H1 (cell line): ENCODE measurements around the gene GUCY2C. TPM values are rescaled to one million over a fixed set of nuclear protein-coding genes. Genes with fewer than 3 reads are reported as not detected.
A peak's percentile ranks its signal among the peaks of the same experiment; 100 is the strongest.

ENCODE experiments used
- CTCF ChIA-PET: fragments of 300-600 bp; sonication (Branson Sonifier 250); formaldehyde crosslinking; loops from one replicate; lab custom pipeline; 2021; ENCODE audit not compliant: partially characterized antibody; lab: Charles Lee
- POLR2A ChIA-PET: fragments of 300-600 bp; sonication (Branson Sonifier 250); formaldehyde crosslinking; loops from one replicate; lab custom pipeline; 2021; ENCODE audit warnings: inconsistent platforms; ENCODE audit not compliant: partially characterized antibody; lab: Charles Lee
- DNase-seq, 2 experiments: peaks; one replicate each; pipeline versions ENCODE4 v3.0.0 to v3.0.0-alpha.2; 2010 to 2022; ENCODE audit warnings: low spot score in 2 of 2, low read depth in 1 of 2, mixed read lengths in 1 of 2
- FAIRE-seq: peaks from 2 replicates; lab custom pipeline; 2011; peaks lifted over from hg19 to GRCh38; lab: Jason Lieb, UNC
- H2AFZ ChIP-seq: 2 replicates; pipeline ENCODE4 v1.8.1; 2012; ENCODE audit warnings: low read length, inconsistent platforms
- H2AK5ac ChIP-seq: 2 replicates; pipeline ENCODE4 v1.6.1; 2013; ENCODE audit warnings: low read depth, low read length
- H2BK120ac ChIP-seq: replicated peaks from 2 replicates; pipeline ENCODE3; 2013; ENCODE audit warnings: low read depth, low read length, inconsistent platforms
- H2BK12ac ChIP-seq: 2 replicates; pipeline ENCODE4 v1.6.1; 2013; ENCODE audit warnings: low read depth, low read length
- H2BK15ac ChIP-seq: 2 replicates; pipeline ENCODE4 v1.6.1; 2013; ENCODE audit warnings: low read length
- H2BK20ac ChIP-seq: 2 replicates; pipeline ENCODE4 v1.6.1; 2013; ENCODE audit warnings: low read length
- H2BK5ac ChIP-seq: 2 replicates; pipeline ENCODE4 v1.6.1; 2013; ENCODE audit warnings: low read depth, low read length
- H3K14ac ChIP-seq: 2 replicates; pipeline ENCODE4 v1.6.1; 2013; ENCODE audit warnings: inconsistent platforms; ENCODE audit not compliant: insufficient read length
- H3K18ac ChIP-seq: 2 replicates; pipeline ENCODE4 v1.6.1; 2013; ENCODE audit warnings: low read length; ENCODE audit errors: extremely low read depth
- H3K23ac ChIP-seq: 2 replicates; pipeline ENCODE4 v1.6.1; 2013; ENCODE audit warnings: inconsistent platforms; ENCODE audit not compliant: insufficient read length
- H3K23me2 ChIP-seq: 2 replicates; pipeline ENCODE4 v1.6.1; 2013; ENCODE audit warnings: low read depth, low read length
- H3K27ac ChIP-seq: 2 replicates; pipeline ENCODE4 v1.6.1; 2011; ENCODE audit warnings: low read depth, low read length, inconsistent platforms
- H3K27me3 ChIP-seq, 4 experiments: replicated peaks in 1 of 4; 1 replicate in 1 of 4; 2 replicates in 3 of 4; pipeline versions ENCODE4 v1.6.1 to v1.8.1; 2011 to 2013; ENCODE audit warnings: low read length in 3 of 4, mild to moderate bottlenecking in 3 of 4, inconsistent platforms in 2 of 4, mixed read lengths in 2 of 4, moderate library complexity in 1 of 4; ENCODE audit not compliant: control insufficient read depth in 3 of 4, insufficient read depth in 3 of 4; ENCODE audit errors: extremely low read depth in 1 of 4
- H3K36me3 ChIP-seq, 4 experiments: 2 replicates each; pipeline versions ENCODE4 v1.6.1 to v1.8.1; 2011 to 2013; ENCODE audit warnings: mild to moderate bottlenecking in 4 of 4, low read length in 3 of 4, moderate library complexity in 2 of 4, control low read depth in 1 of 4, inconsistent platforms in 1 of 4; ENCODE audit not compliant: insufficient read depth in 4 of 4, control insufficient read depth in 2 of 4
- H3K4ac ChIP-seq: replicated peaks from 2 replicates; pipeline ENCODE3; 2013; ENCODE audit warnings: low read length, low read depth, mixed read lengths, inconsistent platforms; ENCODE audit not compliant: insufficient read length
- H3K4me1 ChIP-seq, 4 experiments: replicated peaks in 1 of 4; 1 replicate in 1 of 4; 2 replicates in 3 of 4; pipeline versions ENCODE4 v1.6.1 to v1.8.1; 2011 to 2013; ENCODE audit warnings: low read length in 3 of 4, inconsistent platforms in 2 of 4, mixed read lengths in 1 of 4; ENCODE audit not compliant: insufficient read depth in 4 of 4, control insufficient read depth in 3 of 4
- H3K4me2 ChIP-seq, 2 experiments: 2 replicates each; pipeline versions ENCODE4 v1.6.1 to v1.8.1; 2011 to 2013; ENCODE audit warnings: low read depth in 2 of 2, low read length in 2 of 2, control low read depth in 1 of 2, inconsistent platforms in 1 of 2, mild to moderate bottlenecking in 1 of 2; ENCODE audit not compliant: insufficient read depth in 1 of 2
- H3K4me3 ChIP-seq, 4 experiments: fragments of 200-600, 300-600 bp in 1 of 4; sonication (generic), shearing (Covaris generic), sonication (Bioruptor Twin) in 1 of 4; 2 replicates each; pipeline versions ENCODE4 v1.5.1 to v1.8.1; 2011 to 2016; ENCODE audit warnings: low read length in 4 of 4, low read depth in 3 of 4, control low read depth in 2 of 4, inconsistent platforms in 2 of 4, mild to moderate bottlenecking in 2 of 4, mixed read lengths in 1 of 4, moderate library complexity in 1 of 4; ENCODE audit not compliant: insufficient read depth in 2 of 4; ENCODE audit errors: extremely low read depth in 1 of 4
- H3K56ac ChIP-seq: replicated peaks from 2 replicates; pipeline ENCODE3; 2013; ENCODE audit warnings: low read depth, mild to moderate bottlenecking, mixed read lengths, low read length, inconsistent platforms; ENCODE audit not compliant: insufficient read length
- H3K79me1 ChIP-seq: 2 replicates; pipeline ENCODE4 v1.6.1; 2013; ENCODE audit warnings: low read depth, low read length, control low read depth
- H3K79me2 ChIP-seq, 2 experiments: 2 replicates each; pipeline versions ENCODE4 v1.6.1 to v1.8.1; 2012 to 2013; ENCODE audit warnings: low read length in 2 of 2, mild to moderate bottlenecking in 2 of 2, inconsistent platforms in 1 of 2; ENCODE audit not compliant: insufficient read depth in 2 of 2, control insufficient read depth in 1 of 2
- H3K9ac ChIP-seq, 4 experiments: replicated peaks in 1 of 4; 1 replicate in 1 of 4; 2 replicates in 3 of 4; pipeline versions ENCODE4 v1.6.1 to v1.8.1; 2011 to 2013; ENCODE audit warnings: low read depth in 3 of 4, low read length in 3 of 4, control low read depth in 2 of 4, mild to moderate bottlenecking in 2 of 4, moderate library complexity in 2 of 4, inconsistent platforms in 1 of 4; ENCODE audit errors: extremely low read depth in 1 of 4
- H3K9me3 ChIP-seq, 2 experiments: 2 replicates each; pipeline versions ENCODE4 v1.6.1 to v1.8.1; 2012 to 2013; ENCODE audit warnings: mild to moderate bottlenecking in 2 of 2, moderate library complexity in 2 of 2, control low read depth in 1 of 2, inconsistent platforms in 1 of 2, low read depth in 1 of 2, low read length in 1 of 2, mixed read lengths in 1 of 2; ENCODE audit not compliant: insufficient read depth in 2 of 2
- H4K20me1 ChIP-seq, 2 experiments: replicated peaks in 1 of 2; 2 replicates each; pipeline versions ENCODE3 to v1.8.1; 2011 to 2013; ENCODE audit warnings: inconsistent platforms in 2 of 2, low read length in 2 of 2, mild to moderate bottlenecking in 1 of 2; ENCODE audit not compliant: insufficient read depth in 2 of 2, control insufficient read depth in 1 of 2
- H4K5ac ChIP-seq: 2 replicates; pipeline ENCODE4 v1.6.1; 2013; ENCODE audit warnings: low read length, low read depth, mixed read lengths, inconsistent platforms; ENCODE audit not compliant: insufficient read length
- H4K8ac ChIP-seq: 2 replicates; pipeline ENCODE4 v1.8.0; 2013; ENCODE audit warnings: mild to moderate bottlenecking, moderate library complexity, low read length, inconsistent platforms; ENCODE audit not compliant: insufficient read depth; ENCODE audit errors: extremely low read depth
- H4K91ac ChIP-seq: replicated peaks from 2 replicates; pipeline ENCODE3; 2013; ENCODE audit warnings: low read length, mixed read lengths, inconsistent platforms; ENCODE audit not compliant: insufficient read length
- CTCF ChIP-seq, 3 experiments: IDR thresholded peaks; 1 replicate in 2 of 3; 2 replicates in 1 of 3; pipeline versions ENCODE4 v1.5.1 to v1.6.1; 2011; ENCODE audit warnings: low read length in 3 of 3, mild to moderate bottlenecking in 3 of 3, inconsistent platforms in 2 of 3, low read depth in 1 of 3, moderate library complexity in 1 of 3; ENCODE audit not compliant: insufficient read depth in 1 of 3; ENCODE audit errors: control extremely low read depth in 1 of 3
- EGR1 ChIP-seq: IDR thresholded peaks from 2 replicates; pipeline ENCODE4 v1.6.1; 2011; ENCODE audit warnings: low read depth, low read length, borderline replicate concordance
- POLR2A ChIP-seq, 2 experiments: IDR thresholded peaks; 1 replicate in 1 of 2; 2 replicates in 1 of 2; pipeline ENCODE4 v1.6.1; 2011; ENCODE audit warnings: low read depth in 2 of 2, low read length in 2 of 2, mild to moderate bottlenecking in 2 of 2; ENCODE audit errors: control extremely low read depth in 1 of 2
- RAD21 ChIP-seq, 2 experiments: IDR thresholded peaks in 1 of 2; conservative IDR thresholded peaks in 1 of 2; 2 replicates each; pipeline ENCODE4 v1.6.1; 2011; ENCODE audit warnings: low read depth in 2 of 2, low read length in 2 of 2, improper control_type of control experiment in 1 of 2, inconsistent platforms in 1 of 2, mild to moderate bottlenecking in 1 of 2, moderate library complexity in 1 of 2
- WGBS, 2 experiments: shearing (Covaris generic) in 1 of 2; methylation state at CpG; one replicate each; pipeline versions ENCODE4 v1.1.6 to v1.1.7; 2013 to 2015; ENCODE audit warnings: low lambda C conversion rate in 2 of 2, mixed read lengths in 2 of 2, inconsistent platforms in 1 of 2, low coverage in 1 of 2, missing lambda C conversion rate in 1 of 2; ENCODE audit not compliant: insufficient replicate concordance in 2 of 2, insufficient coverage in 1 of 2, insufficient read length in 1 of 2; ENCODE audit errors: extremely low coverage in 1 of 2, missing lambda C conversion rate in 1 of 2; 5-methylcytosine and 5-hydroxymethylcytosine counted together
- polyA plus RNA-seq, 7 experiments: library from polyadenylated mRNA; depleted of rRNA in 3 of 7; stranded (reverse) in 5 of 7; unstranded in 2 of 7; fragments of >200 nt in 5 of 7; fragments of 200-250 nt in 2 of 7; gene quantifications; 1 replicate in 5 of 7; 2 replicates in 1 of 7; 4 replicates in 1 of 7; pipeline versions ENCODE4 v1.2.1 to v1.2.3, GENCODE V29; 2011 to 2013; ENCODE audit warnings: missing spikeins in 2 of 7, mixed read lengths in 2 of 7
- total RNA-seq: library from RNA; stranded (reverse); fragmentation: NEBNext Ultra II Directional; extraction: Animal tissue kit (Norgen Biotek cat#: 25700); gene quantifications from 2 replicates; pipeline ENCODE4 v1.2.1, GENCODE V29; 2021

The GUCY2C gene
- total and polyA plus RNA-seq, 2 of the 8 experiments (the other 6 are each of a cell fraction or from before 2014, with no cell fraction given): 1.9 to 3.2 TPM

- no peak overlapping the region for H2AK5ac ChIP-seq
- H2BK15ac ChIP-seq: no peak overlapping the region
- 77% methylated on average over 9 of the region's 9 CpGs; no CpG with 5 or more reads in 1 of the 2 experiments for WGBS, 2 experiments
- no peak overlapping the region for H2BK5ac ChIP-seq
- no peak overlapping the region for H3K56ac ChIP-seq
- no peak overlapping the region for H3K4me2 ChIP-seq
- no peak overlapping the region for H3K27ac ChIP-seq
- no peak overlapping the region for H3K4ac ChIP-seq
- H3K79me1 ChIP-seq: no peaks in the 10 kb centered on the region
- FAIRE-seq (no peak), DNase-seq (peak in 1 of 2 experiments; percentile 67)
- H3K23ac ChIP-seq: no peak overlapping the region
- H3K79me2 ChIP-seq: no peaks in the 10 kb centered on the region
- no peak overlapping the region for H4K8ac ChIP-seq
- H3K27me3 ChIP-seq: no peaks in the 10 kb centered on the region
- no peaks in the 10 kb centered on the region for H3K4me1 ChIP-seq
- no peak overlapping the region for H2AFZ ChIP-seq
- no peaks in the 10 kb centered on the region for H4K20me1 ChIP-seq
- no peaks in the 10 kb centered on the region for H3K23me2 ChIP-seq
- ChIA-PET CTCF (interaction anchor here (0.6 to 1.9 kb wide), 14 partner anchors 10 to 143 kb away, joined by 3 to 7 read pairs (median 4); no protein-coding TSS in a partner anchor), POLR2A (no interaction called here)
- no peak overlapping the region for H2BK12ac ChIP-seq
- H3K18ac ChIP-seq: no peak overlapping the region
- no peaks in the 10 kb centered on the region for H3K36me3 ChIP-seq
- H3K9me3 ChIP-seq: no peaks in the 10 kb centered on the region
- no peak overlapping the region for H4K5ac ChIP-seq
- H2BK120ac ChIP-seq: no peak overlapping the region
- H2BK20ac ChIP-seq: no peak overlapping the region
- no peak overlapping the region for H3K9ac ChIP-seq
- H3K14ac ChIP-seq: no peak overlapping the region
- H4K91ac ChIP-seq: no peak overlapping the region
- H3K4me3 ChIP-seq: no peak overlapping the region
- TF ChIP-seq EGR1: no peak
- TF ChIP-seq POLR2A (IDR thresholded peaks at IDR 0.05; ENCODE audit: control extremely low read depth in 1 of 2, low read depth in 2 of 2, low read length in 2 of 2): no peak
- TF ChIP-seq RAD21 (IDR thresholded peaks at IDR 0.05 in 1 of 2, conservative IDR thresholded peaks at IDR 0.05 in 1 of 2; ENCODE audit: low read depth in 2 of 2, low read length in 2 of 2): peak; percentile 34 to 43; a peak in 3 of 4 replicates
- peak; percentile 42 to 71 (median 59) for TF ChIP-seq CTCF (IDR thresholded peaks at IDR 0.05; ENCODE audit: control extremely low read depth in 1 of 3, insufficient read depth in 1 of 3, low read depth in 1 of 3, low read length in 3 of 3)
These were observed 39.6 kb downstream of the GUCY2C start for GRCh38 chr12:14656846-14657245.
